Kidney (tissue), 14 donors: ENCODE data around the gene PPP1R1A. TPM values are rescaled to one million over a fixed set of nuclear protein-coding genes. Genes with fewer than 3 reads are reported as not detected.

ENCODE experiments used
- DNase-seq, 5 donors: peaks; one replicate each; pipeline ENCODE4 v3.0.0-alpha.2; 2013 to 2020
- FAIRE-seq: peaks from 2 replicates; lab custom pipeline; 2012; peaks lifted over from hg19 to GRCh38; lab: Jason Lieb, UNC
- H3K27ac ChIP-seq, 2 donors: one replicate each; pipeline ENCODE4 v1.7.0; 2013; ENCODE audit warnings: low read depth in 2 of 2, low read length in 2 of 2, inconsistent platforms in 1 of 2
- H3K27me3 ChIP-seq: one replicate; pipeline ENCODE4 v1.7.1; 2013; ENCODE audit warnings: low read length, inconsistent platforms; ENCODE audit not compliant: control insufficient read depth, insufficient read depth
- H3K36me3 ChIP-seq, 3 donors: one replicate each; pipeline versions ENCODE4 v1.7.0 to v1.7.1; 2013; ENCODE audit warnings: low read length in 3 of 3, control low read depth in 1 of 3, inconsistent platforms in 1 of 3; ENCODE audit not compliant: insufficient read depth in 3 of 3, control insufficient read depth in 2 of 3
- H3K4me1 ChIP-seq, 3 donors: one replicate each; pipeline versions ENCODE4 v1.7.0 to v1.7.1; 2013; ENCODE audit warnings: low read length in 3 of 3, inconsistent platforms in 1 of 3, low read depth in 1 of 3; ENCODE audit not compliant: control insufficient read depth in 2 of 3, insufficient read depth in 2 of 3
- H3K4me3 ChIP-seq, 3 donors: one replicate each; pipeline versions ENCODE4 v1.7.0 to v1.8.1; 2013; ENCODE audit warnings: low read length in 3 of 3, control low read depth in 1 of 3, inconsistent platforms in 1 of 3
- H3K9ac ChIP-seq, 3 donors: one replicate each; pipeline versions ENCODE4 v1.7.0 to v1.7.1; 2013; ENCODE audit warnings: low read length in 3 of 3, control low read depth in 1 of 3, inconsistent platforms in 1 of 3
- H3K9me3 ChIP-seq, 3 donors: one replicate each; pipeline versions ENCODE4 v1.7.0 to v1.7.1; 2013; ENCODE audit warnings: low read length in 3 of 3, control low read depth in 1 of 3, inconsistent platforms in 1 of 3; ENCODE audit not compliant: control insufficient read depth in 2 of 3, insufficient read depth in 1 of 3
- CTCF ChIP-seq: IDR thresholded peaks from 3 replicates; pipeline ENCODE4 v1.5.1; 2012; ENCODE audit warnings: mild to moderate bottlenecking, moderate library complexity, borderline replicate concordance; ENCODE audit not compliant: insufficient read depth; ENCODE audit errors: extremely low read depth
- intact Hi-C: fragments of 100-400 bp; cut with DNase I; formaldehyde crosslinking; loops from one replicate; pipeline ENCODE4 v1.11.1; 2022
- polyA plus RNA-seq: library from polyadenylated mRNA; stranded (reverse); fragments of 350-450 nt; fragmentation: Illumina TruSeq; extraction: RNeasy Lipid Tissue Mini Kit (QIAGEN cat#74804); gene quantifications from one replicate; pipeline ENCODE4 v1.2.3, GENCODE V29; 2014; ENCODE audit warnings: low read depth, low replicate concordance; ENCODE audit not compliant: insufficient read depth
- total RNA-seq: library from RNA; stranded (reverse); fragmentation: NEBNext Ultra II Directional; extraction: Animal tissue kit (Norgen Biotek cat#: 25700); gene quantifications from one replicate; pipeline ENCODE4 v1.2.1, GENCODE V29; 2021
- donor health status: control.
- donor health status: control.
- donor health status: control.
- donor health status: control.
- donor health status: control.
- donor health status: DM: yes; HTN: yes; CAD: no.
- donor health status: Normal renal cell carcinoma (clear cell type).

The PPP1R1A gene
- total and polyA plus RNA-seq, 2 donors from 2014 or later, result 128 to 217 TPM

GRCh38 chr12:54544743-54545142, 43.7 kb downstream of the PPP1R1A start:
- Histone ChIP-seq H3K9me3 (no peaks in the 10 kb centered on the region), H3K27ac (no peak overlapping the region), H3K27me3 (no peaks in the 10 kb centered on the region), H3K4me1 (peaks cover 0 to 6% (median 0%) of the 10 kb centered on the region in 3 donors), H3K36me3 (no peaks in the 10 kb centered on the region), H3K4me3 (no peak overlapping the region), H3K9ac (no peak overlapping the region)
- intact Hi-C loops, result no loop called here
- no peak for DNase-seq
- no peak for TF ChIP-seq CTCF
- no peak for FAIRE-seq

- Histone ChIP-seq H3K36me3 (no peaks in the 10 kb centered on the region), H3K4me3 (no peak overlapping the region), H3K4me1 (no peaks in the 10 kb centered on the region), H3K27ac (no peak overlapping the region), H3K9ac (no peak overlapping the region), H3K27me3 (no peaks in the 10 kb centered on the region), H3K9me3 (no peaks in the 10 kb centered on the region)
- intact Hi-C loops, result no loop called here
- no peak for TF ChIP-seq CTCF
- FAIRE-seq (no peak), DNase-seq (no peak)
Measured at GRCh38 chr12:54543526-54543925, 44.9 kb downstream of the PPP1R1A start.

GRCh38 chr12:54541751-54542290, 46.6 kb downstream of the PPP1R1A start:
- Histone ChIP-seq H3K36me3 (no peaks in the 10 kb centered on the region), H3K4me1 (no peaks in the 10 kb centered on the region), H3K4me3 (no peak overlapping the region), H3K9me3 (no peaks in the 10 kb centered on the region), H3K27ac (no peak overlapping the region), H3K27me3 (no peaks in the 10 kb centered on the region), H3K9ac (no peak overlapping the region)
- no peak for TF ChIP-seq CTCF
- FAIRE-seq (no peak), DNase-seq (peak in 3 of 5 donors; percentile 14 to 38 (median 32))
- intact Hi-C loops, result no loop called here
